ENCODE data around the gene PRSS56.
A peak's percentile ranks its signal among the peaks of the same experiment; 100 is the strongest.

Gene PRSS56

DNA sequence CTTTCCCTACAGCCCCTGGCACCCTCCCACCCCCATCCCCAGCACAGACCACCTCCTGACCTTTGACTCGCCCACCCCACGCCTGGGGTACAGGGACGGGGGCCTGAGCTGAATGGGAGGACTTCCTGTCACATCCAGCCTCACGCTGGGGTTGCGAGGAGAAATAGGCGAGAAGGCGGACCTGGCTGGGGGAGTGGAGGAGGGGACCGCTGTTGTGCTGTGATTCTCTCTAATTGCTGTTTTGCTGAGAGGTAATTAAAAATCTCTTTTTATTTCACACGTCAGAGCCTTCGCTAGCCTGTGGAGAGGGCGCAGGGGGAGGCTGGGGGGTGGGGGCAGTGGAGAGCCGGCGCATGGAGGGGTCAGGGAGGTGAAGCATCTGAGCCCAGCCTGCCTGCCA is 22.8 kb upstream of the PRSS56 start:
- TF ChIP-seq CREB1 (IDR thresholded peaks at IDR 0.05; ENCODE audit: low read depth) (no peak), MAX (IDR thresholded peaks at IDR 0.05) (no peak), ZBTB7A (IDR thresholded peaks at IDR 0.05; ENCODE audit: low read depth) (no peak), EP300 (IDR thresholded peaks at IDR 0.05; ENCODE audit: borderline replicate concordance) (no peak), EGR1 (IDR thresholded peaks at IDR 0.05) (no peak), FOXM1 (IDR thresholded peaks at IDR 0.05; ENCODE audit: borderline replicate concordance, low read depth) (no peak), RAD21 (IDR thresholded peaks at IDR 0.05; ENCODE audit: low read depth) (no peak), TCF12 (IDR thresholded peaks at IDR 0.05; ENCODE audit: low read depth) (no peak), TEAD4 (IDR thresholded peaks at IDR 0.05) (no peak), NFIC (IDR thresholded peaks at IDR 0.05) (no peak), YY1 (IDR thresholded peaks at IDR 0.05; ENCODE audit: low read depth) (no peak), TAF1 (IDR thresholded peaks at IDR 0.05; ENCODE audit: low read depth) (no peak), CEBPB (IDR thresholded peaks at IDR 0.05) (no peak)
- TF ChIP-seq, protein P1, sequence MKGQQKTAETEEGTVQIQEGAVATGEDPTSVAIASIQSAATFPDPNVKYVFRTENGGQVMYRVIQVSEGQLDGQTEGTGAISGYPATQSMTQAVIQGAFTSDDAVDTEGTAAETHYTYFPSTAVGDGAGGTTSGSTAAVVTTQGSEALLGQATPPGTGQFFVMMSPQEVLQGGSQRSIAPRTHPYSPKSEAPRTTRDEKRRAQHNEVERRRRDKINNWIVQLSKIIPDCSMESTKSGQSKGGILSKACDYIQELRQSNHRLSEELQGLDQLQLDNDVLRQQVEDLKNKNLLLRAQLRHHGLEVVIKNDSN (IDR thresholded peaks at IDR 0.05) = no peak
- TF ChIP-seq, protein P2, sequence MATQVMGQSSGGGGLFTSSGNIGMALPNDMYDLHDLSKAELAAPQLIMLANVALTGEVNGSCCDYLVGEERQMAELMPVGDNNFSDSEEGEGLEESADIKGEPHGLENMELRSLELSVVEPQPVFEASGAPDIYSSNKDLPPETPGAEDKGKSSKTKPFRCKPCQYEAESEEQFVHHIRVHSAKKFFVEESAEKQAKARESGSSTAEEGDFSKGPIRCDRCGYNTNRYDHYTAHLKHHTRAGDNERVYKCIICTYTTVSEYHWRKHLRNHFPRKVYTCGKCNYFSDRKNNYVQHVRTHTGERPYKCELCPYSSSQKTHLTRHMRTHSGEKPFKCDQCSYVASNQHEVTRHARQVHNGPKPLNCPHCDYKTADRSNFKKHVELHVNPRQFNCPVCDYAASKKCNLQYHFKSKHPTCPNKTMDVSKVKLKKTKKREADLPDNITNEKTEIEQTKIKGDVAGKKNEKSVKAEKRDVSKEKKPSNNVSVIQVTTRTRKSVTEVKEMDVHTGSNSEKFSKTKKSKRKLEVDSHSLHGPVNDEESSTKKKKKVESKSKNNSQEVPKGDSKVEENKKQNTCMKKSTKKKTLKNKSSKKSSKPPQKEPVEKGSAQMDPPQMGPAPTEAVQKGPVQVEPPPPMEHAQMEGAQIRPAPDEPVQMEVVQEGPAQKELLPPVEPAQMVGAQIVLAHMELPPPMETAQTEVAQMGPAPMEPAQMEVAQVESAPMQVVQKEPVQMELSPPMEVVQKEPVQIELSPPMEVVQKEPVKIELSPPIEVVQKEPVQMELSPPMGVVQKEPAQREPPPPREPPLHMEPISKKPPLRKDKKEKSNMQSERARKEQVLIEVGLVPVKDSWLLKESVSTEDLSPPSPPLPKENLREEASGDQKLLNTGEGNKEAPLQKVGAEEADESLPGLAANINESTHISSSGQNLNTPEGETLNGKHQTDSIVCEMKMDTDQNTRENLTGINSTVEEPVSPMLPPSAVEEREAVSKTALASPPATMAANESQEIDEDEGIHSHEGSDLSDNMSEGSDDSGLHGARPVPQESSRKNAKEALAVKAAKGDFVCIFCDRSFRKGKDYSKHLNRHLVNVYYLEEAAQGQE (IDR thresholded peaks at IDR 0.05; ENCODE audit: low read depth) = no peak

DNA sequence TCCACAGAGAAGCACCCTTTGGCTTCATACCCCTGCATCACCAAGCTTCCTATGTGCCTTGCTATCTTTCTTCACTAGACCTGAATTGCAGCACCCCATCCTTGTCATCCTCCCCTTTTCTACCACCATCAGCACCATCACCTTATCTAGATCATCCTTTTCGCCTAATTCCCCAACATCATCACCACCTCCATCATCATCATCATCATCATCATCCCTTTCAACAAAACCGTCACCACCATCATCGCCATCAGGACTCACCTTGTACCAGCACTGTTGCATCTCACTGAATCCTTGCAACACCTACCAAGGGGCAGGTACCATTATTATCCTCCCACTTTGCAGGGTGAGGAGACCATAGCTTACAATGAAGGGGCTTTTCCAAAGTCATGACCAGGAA is 21.7 kb upstream of the PRSS56 start:
- TF ChIP-seq CEBPB (IDR thresholded peaks at IDR 0.05) = no peak
- no peak for TF ChIP-seq CREB1 (IDR thresholded peaks at IDR 0.05; ENCODE audit: low read depth)
- no peak for TF ChIP-seq MAX (IDR thresholded peaks at IDR 0.05)
- TF ChIP-seq TAF1 (IDR thresholded peaks at IDR 0.05; ENCODE audit: low read depth) = no peak

DNA sequence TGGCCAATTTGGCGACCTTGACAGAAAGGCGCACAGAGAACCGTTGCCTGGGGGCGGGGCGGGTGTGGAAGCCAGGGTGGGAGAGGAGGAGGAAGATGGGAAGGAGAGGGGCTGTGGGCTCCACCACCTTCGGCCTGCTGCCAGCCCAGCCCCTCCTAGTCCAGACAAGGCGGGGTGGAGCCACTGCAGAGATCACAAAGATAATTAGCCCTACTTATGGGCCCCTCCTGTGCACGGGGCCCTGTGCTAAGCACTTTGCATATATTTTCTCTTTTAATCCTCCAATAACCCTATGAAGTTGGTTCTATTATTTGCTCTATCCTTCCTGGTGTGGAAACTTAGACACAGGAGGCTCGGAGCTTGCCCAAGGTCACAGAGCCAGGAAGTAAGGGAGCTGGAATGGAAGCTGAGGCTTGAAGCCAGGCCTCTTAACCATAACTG is 18.8 kb upstream of the PRSS56 start:
- no peak for TF ChIP-seq YY1 (IDR thresholded peaks at IDR 0.05; ENCODE audit: low read depth)
- no peak for TF ChIP-seq ZBTB7A (IDR thresholded peaks at IDR 0.05; ENCODE audit: low read depth)
- TF ChIP-seq RAD21 (IDR thresholded peaks at IDR 0.05; ENCODE audit: low read depth) = no peak
- TF ChIP-seq CREB1 (IDR thresholded peaks at IDR 0.05; ENCODE audit: low read depth) = no peak

GRCh38 chr2:232501794-232502390 is 18.3 kb upstream of the PRSS56 start:
- no peak for TF ChIP-seq TAF1 (IDR thresholded peaks at IDR 0.05; ENCODE audit: low read depth)
- TF ChIP-seq FOXM1 (IDR thresholded peaks at IDR 0.05; ENCODE audit: borderline replicate concordance, low read depth) = no peak

DNA sequence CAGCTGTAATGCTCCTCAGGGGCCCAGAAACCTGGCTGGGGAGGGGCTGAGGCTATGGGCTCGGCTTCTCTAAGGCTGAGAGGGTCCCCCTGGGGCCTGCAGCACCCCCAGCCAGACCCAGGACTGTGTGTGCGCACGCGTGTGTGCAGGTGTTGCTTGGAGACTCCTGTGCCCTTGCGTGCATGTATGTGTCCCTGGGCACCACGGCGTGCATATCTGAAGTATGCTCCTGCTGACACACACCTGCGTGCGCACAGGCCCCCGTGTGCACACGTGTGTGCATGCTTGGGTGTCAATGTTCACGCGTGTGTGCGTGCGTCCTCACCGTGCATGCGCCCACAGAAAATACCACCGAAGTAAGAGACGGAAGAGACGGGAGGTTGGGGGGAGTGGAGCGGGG is 17.7 kb upstream of the PRSS56 start:
- TF ChIP-seq EP300 (IDR thresholded peaks at IDR 0.05; ENCODE audit: borderline replicate concordance) (no peak), EGR1 (IDR thresholded peaks at IDR 0.05) (no peak), YY1 (IDR thresholded peaks at IDR 0.05; ENCODE audit: low read depth) (no peak), CEBPB (IDR thresholded peaks at IDR 0.05) (no peak), TAF1 (IDR thresholded peaks at IDR 0.05; ENCODE audit: low read depth) (no peak), NFIC (IDR thresholded peaks at IDR 0.05) (no peak), RAD21 (IDR thresholded peaks at IDR 0.05; ENCODE audit: low read depth) (no peak), TEAD4 (IDR thresholded peaks at IDR 0.05) (no peak), TCF12 (IDR thresholded peaks at IDR 0.05; ENCODE audit: low read depth) (no peak), FOXM1 (IDR thresholded peaks at IDR 0.05; ENCODE audit: borderline replicate concordance, low read depth) (no peak)
- TF ChIP-seq, protein P2 (IDR thresholded peaks at IDR 0.05; ENCODE audit: low read depth) = no peak

GRCh38 chr2:232502911-232503808 is 17.0 kb upstream of the PRSS56 start:
- TF ChIP-seq ZBTB7A (IDR thresholded peaks at IDR 0.05; ENCODE audit: low read depth) = 0 out of 2 replicates have a peak, but pooled peaks have one; percentile 25
- TF ChIP-seq EP300 (IDR thresholded peaks at IDR 0.05; ENCODE audit: borderline replicate concordance) = 0 out of 2 replicates have a peak, but pooled peaks have one; percentile 12
- TF ChIP-seq RAD21 (IDR thresholded peaks at IDR 0.05; ENCODE audit: low read depth) = no peak
- peak; percentile 92 for TF ChIP-seq EGR1 (IDR thresholded peaks at IDR 0.05)
- peak; percentile 86 for TF ChIP-seq CREB1 (IDR thresholded peaks at IDR 0.05; ENCODE audit: low read depth)
